Neutrophil (primary cell): ENCODE measurements around the gene STX8.

Source experiments
- H3K27ac ChIP-seq: fragments of 200-600 bp; sonication (generic); 2 replicates; pipeline ENCODE4 v1.5.1; 2016; ENCODE audit warnings: mild to moderate bottlenecking, moderate library complexity
- H3K27me3 ChIP-seq: fragments of 200-600 bp; sonication (generic); 2 replicates; pipeline ENCODE4 v1.6.0; 2016; ENCODE audit warnings: mild to moderate bottlenecking
- H3K36me3 ChIP-seq: fragments of 200-600 bp; sonication (generic); 2 replicates; pipeline ENCODE4 v1.5.1; 2017
- H3K4me1 ChIP-seq, 2 experiments: fragments of 200-600 bp in 1 of 2; sonication (generic) in 1 of 2; 1 replicate in 1 of 2; 2 replicates in 1 of 2; pipeline versions ENCODE4 v1.5.1 to v1.6.1; 2013 to 2016; ENCODE audit warnings: low read depth in 1 of 2, low read length in 1 of 2, mild to moderate bottlenecking in 1 of 2, moderate library complexity in 1 of 2; ENCODE audit not compliant: control insufficient read depth in 1 of 2, insufficient read depth in 1 of 2
- H3K4me3 ChIP-seq, 2 experiments: fragments of 200-600 bp in 1 of 2; sonication (generic) in 1 of 2; 1 replicate in 1 of 2; 2 replicates in 1 of 2; pipeline ENCODE4 v1.5.1; 2013 to 2016; ENCODE audit warnings: low read depth in 1 of 2, low read length in 1 of 2, mild to moderate bottlenecking in 1 of 2, moderate library complexity in 1 of 2
- H3K9me3 ChIP-seq: fragments of 200-600 bp; sonication (generic); 2 replicates; pipeline ENCODE4 v1.5.1; 2016
- CTCF ChIP-seq: fragments of 200-600 bp; sonication (generic); IDR thresholded peaks from 2 replicates; pipeline ENCODE4 v1.5.1; 2016; ENCODE audit warnings: antibody characterized with exemption

The STX8 gene

GRCh38 chr17:9321890-9322289, 253.7 kb downstream of the STX8 start:
- TF ChIP-seq CTCF = no peak
- no peak overlapping the region for H3K4me3 ChIP-seq
- no peak overlapping the region for H3K27ac ChIP-seq
- H3K27me3 ChIP-seq = no peaks in the 10 kb centered on the region
- no peaks in the 10 kb centered on the region for H3K36me3 ChIP-seq
- H3K9me3 ChIP-seq = no peaks in the 10 kb centered on the region
- H3K4me1 ChIP-seq = no peaks in the 10 kb centered on the region

GRCh38 chr17:9315360-9315759, 260.3 kb downstream of the STX8 start:
- no peak overlapping the region for H3K4me3 ChIP-seq

GRCh38 chr17:9313346-9313745, 262.3 kb downstream of the STX8 start:
- no peak overlapping the region for H3K27ac ChIP-seq
- no peaks in the 10 kb centered on the region for H3K9me3 ChIP-seq
- H3K27me3 ChIP-seq = no peaks in the 10 kb centered on the region
- TF ChIP-seq CTCF = no peak
- no peaks in the 10 kb centered on the region for H3K36me3 ChIP-seq
- no peaks in the 10 kb centered on the region for H3K4me1 ChIP-seq
- H3K4me3 ChIP-seq = no peak overlapping the region

More at GRCh38 chr17:9315360-9315759, 260.3 kb downstream of the STX8 start:
- no peak for TF ChIP-seq CTCF
- Histone ChIP-seq H3K27me3 (no peaks in the 10 kb centered on the region), H3K27ac (no peak overlapping the region), H3K9me3 (no peaks in the 10 kb centered on the region), H3K36me3 (no peaks in the 10 kb centered on the region), H3K4me1 (no peaks in the 10 kb centered on the region)

GRCh38 chr17:9309216-9309615, 266.4 kb downstream of the STX8 start:
- Histone ChIP-seq H3K27me3 (no peaks in the 10 kb centered on the region), H3K4me3 (no peak overlapping the region), H3K36me3 (no peaks in the 10 kb centered on the region), H3K4me1 (no peaks in the 10 kb centered on the region), H3K27ac (no peak overlapping the region), H3K9me3 (no peaks in the 10 kb centered on the region)
- TF ChIP-seq CTCF = no peak

- no peaks in the 10 kb centered on the region for H3K4me1 ChIP-seq
- no peak overlapping the region for H3K27ac ChIP-seq
- no peaks in the 10 kb centered on the region for H3K27me3 ChIP-seq
- no peaks in the 10 kb centered on the region for H3K36me3 ChIP-seq
- no peak overlapping the region for H3K4me3 ChIP-seq
- no peak for TF ChIP-seq CTCF
- H3K9me3 ChIP-seq = no peaks in the 10 kb centered on the region
Observed at GRCh38 chr17:9308069-9308468, 267.6 kb downstream of the STX8 start.
